Measurements from ENCODE around the gene CAMTA1.

The CAMTA1 gene

DNA sequence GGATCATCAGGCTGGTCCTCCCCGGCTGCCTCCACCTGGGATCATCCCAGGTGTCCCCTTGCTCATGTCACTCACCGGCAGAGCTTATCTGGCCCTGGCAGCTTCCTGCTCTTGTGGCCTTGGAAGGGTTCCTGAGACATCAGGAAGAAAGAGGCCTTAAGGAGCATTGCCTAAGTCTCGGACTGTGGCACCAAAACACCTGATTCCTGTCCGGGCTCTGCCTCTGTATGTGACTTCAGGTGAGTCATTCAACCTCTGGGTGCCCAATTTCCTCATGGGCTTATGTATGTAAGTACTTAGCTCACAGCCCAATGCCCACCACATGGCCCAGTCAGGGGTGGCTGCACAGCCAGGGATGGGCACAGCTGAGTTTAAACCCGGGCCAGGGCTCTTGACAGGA, 729.9 kb downstream of the CAMTA1 start:
- no peak for DNase-seq
- ATAC-seq: no peak

- no peak for ATAC-seq
- DNase-seq: no peak
These were observed 730.6 kb downstream of the CAMTA1 start for GRCh38 chr1:7515904-7516303.

GRCh38 chr1:7516341-7516740, 731.1 kb downstream of the CAMTA1 start:
- DNase-seq (no peak), ATAC-seq (no peak)

GRCh38 chr1:7516929-7517328, 731.7 kb downstream of the CAMTA1 start:
- ATAC-seq (no peak), DNase-seq (no peak)

- DNase-seq (no peak), ATAC-seq (no peak)
These were observed 732.5 kb downstream of the CAMTA1 start for GRCh38 chr1:7517611-7518330.

DNA sequence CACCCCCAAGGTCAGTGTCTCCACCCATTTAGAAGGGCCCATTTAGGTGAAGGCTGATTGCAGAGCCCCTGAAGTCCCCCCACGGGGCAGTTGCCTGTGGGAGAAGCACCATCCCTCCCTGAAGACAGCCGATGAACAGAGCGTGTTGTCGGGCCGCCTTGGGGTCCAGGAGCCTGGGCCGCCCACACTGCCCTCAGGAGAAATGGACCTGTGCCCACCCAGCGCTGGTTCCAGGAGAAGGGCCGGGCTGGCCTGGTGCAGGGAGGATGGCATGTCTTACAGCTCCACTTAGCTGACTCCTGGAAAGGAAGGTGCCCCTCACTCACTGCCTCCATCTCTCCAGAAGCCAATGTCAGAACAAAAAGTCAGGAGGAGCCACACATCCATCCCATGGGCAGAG, 733.2 kb downstream of the CAMTA1 start:
- ATAC-seq (no peak), DNase-seq (no peak)

DNA sequence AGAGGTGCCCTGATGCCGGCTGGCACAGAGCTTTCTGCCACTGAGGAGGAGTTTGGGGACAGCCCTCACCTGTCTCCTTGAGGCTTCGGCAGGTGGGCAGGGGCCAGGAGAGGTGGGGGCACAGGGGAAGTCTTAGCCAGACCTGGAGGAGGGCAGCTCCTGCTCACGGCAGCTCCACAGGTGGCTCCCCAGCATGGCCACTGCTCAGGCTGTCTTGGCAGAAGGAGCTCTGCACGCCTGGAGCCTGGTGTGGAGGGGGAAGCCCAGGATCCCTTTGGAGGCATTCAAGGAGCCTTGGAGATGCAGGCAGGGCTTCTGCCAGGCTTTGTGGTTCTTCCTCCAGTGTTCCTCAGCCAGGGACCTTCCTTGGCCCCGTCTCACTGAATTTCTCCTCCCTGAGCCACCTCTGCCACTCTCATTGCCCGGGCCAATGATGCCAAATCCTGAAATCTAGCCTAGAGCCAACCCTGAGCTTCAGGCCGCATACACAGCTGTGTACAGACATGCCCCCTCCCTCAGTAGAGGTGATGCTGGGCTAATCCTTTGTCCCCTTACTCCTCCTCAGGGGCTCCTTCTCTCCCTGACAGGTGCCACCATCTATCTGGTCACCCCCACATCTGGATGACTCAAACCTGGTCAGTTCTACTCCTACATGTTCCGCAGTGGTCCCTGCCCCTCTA, 734.1 kb downstream of the CAMTA1 start:
- DNase-seq: no peak
- ATAC-seq: no peak

DNA sequence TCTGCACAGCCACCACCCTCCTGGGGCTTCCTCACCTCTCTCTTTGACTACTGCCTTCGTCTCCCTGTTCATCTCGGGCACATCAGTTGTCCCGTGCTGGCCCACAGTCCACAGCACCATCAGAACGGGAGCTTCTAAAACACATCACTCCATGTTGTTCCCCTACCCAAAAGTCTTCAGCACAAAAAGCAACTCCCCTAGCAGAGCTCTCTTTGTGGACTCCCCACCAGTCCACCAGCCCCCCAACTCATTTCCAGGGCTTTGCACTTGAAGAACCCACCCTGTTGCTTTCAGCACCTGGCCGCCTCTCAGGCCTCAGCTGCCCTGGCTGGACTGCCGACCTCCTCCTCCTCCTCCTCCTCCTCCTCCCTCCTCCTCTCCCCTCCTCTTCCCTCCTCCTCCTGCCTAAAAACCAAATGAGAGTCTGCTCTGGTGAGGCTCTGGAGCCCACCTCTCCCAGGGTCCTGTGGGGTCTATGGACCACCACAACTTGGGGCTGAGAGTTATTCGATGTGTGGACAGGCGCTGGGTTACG, 734.7 kb downstream of the CAMTA1 start:
- DNase-seq (no peak), ATAC-seq (no peak)

DNA sequence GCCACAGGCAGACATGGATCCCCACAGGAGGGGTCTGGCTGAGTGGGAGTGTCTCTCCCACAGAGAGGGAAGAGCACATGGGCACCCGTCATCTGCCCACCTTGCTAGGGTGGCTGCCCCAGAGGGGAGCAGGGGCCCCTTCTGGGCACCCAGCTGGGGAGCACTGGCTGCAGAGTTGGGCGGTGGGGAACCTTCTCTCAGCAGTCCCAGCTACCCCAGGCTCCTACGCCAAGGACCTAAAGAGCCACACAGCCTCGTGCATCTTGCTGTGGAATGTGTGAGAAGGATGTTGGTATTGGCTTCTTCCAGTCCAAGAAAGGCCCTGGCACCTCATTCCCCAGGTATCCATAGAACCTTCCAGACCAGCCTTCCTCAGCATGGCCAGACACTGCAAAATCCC, 735.2 kb downstream of the CAMTA1 start:
- DNase-seq (no peak), ATAC-seq (no peak)

DNA sequence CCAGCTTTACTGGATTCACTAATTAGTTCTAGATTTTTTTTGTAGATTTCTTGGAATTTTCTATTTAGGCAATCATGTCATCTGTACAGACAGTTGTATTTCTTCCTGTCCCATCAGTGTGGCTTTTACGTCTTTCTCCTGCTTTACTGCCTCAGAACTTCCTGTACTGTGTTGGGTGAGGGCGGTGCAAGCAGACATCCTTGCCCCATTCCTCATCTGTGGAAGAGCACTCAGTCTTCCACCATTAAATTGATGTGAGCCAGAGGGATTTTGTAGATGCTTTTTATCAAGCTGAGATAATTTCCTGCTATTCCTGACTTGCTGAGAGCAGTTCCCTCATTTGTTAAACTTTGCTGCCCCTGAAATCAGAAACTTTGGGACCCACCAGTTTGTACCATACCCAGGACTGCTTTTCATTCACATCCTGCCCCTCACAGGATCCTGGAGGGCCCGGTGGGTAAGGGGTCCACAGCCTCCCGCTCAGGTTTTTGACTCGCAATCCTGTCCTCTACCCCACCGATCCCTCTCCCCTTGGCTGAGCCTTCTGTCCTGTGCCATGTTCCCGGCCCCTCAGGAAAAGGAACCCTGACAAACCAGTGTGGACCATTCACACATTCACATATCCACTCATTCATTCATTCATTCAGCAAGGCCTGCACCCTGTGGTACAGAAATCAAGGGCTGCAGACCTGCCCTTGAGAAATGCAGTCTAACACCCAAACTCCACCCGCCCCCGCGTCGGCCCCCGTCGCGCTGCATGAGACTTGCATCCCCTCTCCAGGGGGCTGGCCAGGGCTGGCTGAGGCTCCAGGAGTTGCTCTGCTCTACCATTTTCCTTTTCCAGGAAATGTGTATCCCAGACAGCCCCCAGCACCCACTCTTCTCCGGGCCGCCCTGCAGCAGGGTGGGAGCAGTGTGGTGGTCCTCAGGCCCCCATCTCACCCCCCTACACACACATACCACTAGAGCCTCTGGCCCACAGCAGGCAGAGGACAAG, 739.4 kb downstream of the CAMTA1 start:
- DNase-seq (no peak), ATAC-seq (no peak)

GRCh38 chr1:7525338-7526063, 740.2 kb downstream of the CAMTA1 start:
- no peak for DNase-seq
- no peak for ATAC-seq

GRCh38 chr1:7526196-7526866, 741.1 kb downstream of the CAMTA1 start:
- no peak for DNase-seq
- no peak for ATAC-seq

DNA sequence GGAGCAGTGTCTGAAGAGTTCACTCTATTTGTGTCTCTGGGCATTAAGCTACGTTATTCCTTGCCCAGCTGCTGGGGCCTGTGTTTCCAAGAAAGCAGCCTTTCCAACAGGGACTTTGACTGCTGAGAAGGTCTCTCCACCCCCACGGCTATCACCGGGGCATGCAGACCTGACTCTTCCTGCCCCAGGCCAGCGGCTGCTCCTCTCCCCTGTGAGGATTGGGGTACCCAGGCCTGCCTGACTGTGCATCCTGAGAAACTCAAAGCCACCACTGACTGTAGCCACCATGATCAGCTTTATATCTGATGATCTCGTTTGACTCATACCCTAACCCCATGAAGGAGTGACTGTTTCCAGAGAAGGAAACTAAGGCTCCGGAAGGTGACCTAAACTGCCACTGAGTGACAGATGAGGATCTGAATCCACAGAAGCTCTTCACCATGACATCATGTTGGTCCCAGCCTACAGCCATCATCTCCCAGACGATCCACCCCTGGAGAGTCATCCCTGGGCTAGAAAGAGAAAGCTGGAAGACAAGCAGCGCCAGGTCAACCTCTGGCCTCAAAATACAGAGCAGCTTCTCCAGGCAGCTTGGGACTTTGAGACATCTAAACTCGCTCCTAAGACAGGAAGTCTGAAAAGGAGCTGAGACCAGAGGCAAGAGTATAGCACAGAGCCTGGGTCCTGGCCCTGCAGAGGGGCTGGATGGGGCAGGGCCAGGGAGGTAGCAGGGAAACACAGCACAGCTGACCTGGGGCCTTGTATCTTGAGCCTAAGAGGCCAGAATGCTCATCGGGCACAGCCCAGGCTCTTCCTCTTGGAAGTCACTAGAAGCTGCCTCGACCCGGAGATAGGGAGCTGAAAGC, 741.8 kb downstream of the CAMTA1 start:
- DNase-seq: no peak
- peak; percentile 62 for ATAC-seq

- ATAC-seq: no peak
- DNase-seq: no peak
These were observed 742.4 kb downstream of the CAMTA1 start for GRCh38 chr1:7527733-7528045.

DNA sequence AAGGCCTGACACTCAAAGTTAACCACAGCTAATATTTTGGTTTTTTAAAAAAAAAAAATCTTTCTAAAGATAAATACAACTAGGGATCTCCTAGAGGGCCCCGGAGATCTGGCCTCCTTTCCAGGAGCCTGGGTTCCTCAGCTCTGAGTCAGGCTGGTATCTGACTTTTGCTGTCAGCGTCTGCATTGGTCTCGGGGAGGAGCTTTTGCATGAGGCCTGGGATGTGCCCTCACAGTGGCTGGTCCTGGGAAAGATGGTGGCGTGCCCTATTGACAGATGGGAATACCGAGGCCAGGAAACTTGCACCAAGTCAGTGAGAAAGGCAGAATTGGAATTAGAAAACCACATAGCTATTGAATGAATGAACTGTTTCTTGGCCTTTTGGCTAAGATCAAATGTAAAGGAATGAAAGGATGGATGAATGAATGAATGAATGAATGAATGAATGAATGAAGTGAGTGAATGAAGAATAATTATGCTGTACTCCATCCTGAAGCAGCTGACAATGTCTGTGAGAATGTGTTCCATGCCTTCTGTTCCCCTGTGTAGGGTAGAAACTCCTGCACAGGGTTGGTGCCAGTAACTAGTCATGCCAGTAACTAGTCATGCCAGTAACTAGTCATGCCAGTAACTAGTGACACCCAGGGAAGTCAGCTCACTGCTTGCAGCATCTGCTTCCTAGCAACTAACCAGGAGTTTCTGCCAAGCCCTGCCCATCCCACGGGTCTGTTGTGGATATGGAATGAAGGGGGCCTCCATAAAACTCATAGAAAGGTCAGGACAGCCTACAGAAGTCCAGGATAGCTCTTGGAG, 743.3 kb downstream of the CAMTA1 start:
- ATAC-seq: no peak

GRCh38 chr1:7529917-7530316, 744.7 kb downstream of the CAMTA1 start:
- ATAC-seq (no peak), DNase-seq (no peak)

More for the DNA sequence above, 743.3 kb downstream of the CAMTA1 start:
- no peak for DNase-seq

GRCh38 chr1:7531562-7532340, 746.5 kb downstream of the CAMTA1 start:
- ATAC-seq (no peak), DNase-seq (no peak)

DNA sequence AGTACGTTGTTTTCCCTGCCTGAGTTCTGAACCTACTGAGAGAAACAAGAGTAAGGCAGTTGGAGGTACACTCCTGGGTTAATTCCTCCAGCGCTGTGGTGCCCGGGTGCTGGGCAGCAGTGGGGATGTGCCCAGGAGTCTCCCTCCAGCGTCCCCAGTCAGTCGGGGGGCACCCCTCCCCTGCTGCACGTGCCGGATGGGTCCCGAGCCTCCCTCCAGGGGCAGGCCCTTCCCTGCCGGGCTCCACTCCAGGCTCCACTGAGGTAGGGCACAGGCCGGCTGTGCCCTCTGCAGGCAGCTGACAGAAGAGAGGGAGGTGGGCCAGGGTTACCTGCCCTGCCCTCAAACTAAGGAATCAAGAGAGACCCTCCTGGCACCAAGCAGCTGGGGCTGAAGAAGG, 747.8 kb downstream of the CAMTA1 start:
- no peak for DNase-seq
- no peak for ATAC-seq
